A549 (cell line): ENCODE measurements around the gene NGFR.

ENCODE experiments used
- EP300 ChIP-seq, 2 experiments: fragments of >200 bp; sonication (Bioruptor Twin); formaldehyde crosslinking; IDR thresholded peaks; 2 replicates in 1 of 2; 3 replicates in 1 of 2; pipeline ENCODE4 v1.6.1; 2016 to 2017
- POLR2A ChIP-seq: IDR thresholded peaks from 2 replicates; pipeline ENCODE4 v1.6.1; 2012; ENCODE audit warnings: mild to moderate bottlenecking, low read length
- SREBF2 ChIP-seq: fragments of 450-650 bp; IDR thresholded peaks from 2 replicates; pipeline ENCODE4 v1.6.1; 2014; ENCODE audit warnings: mild to moderate bottlenecking, moderate library complexity
- TP53 ChIP-seq: fragments of 250-450 bp; sonication (Bioruptor Pico); IDR thresholded peaks from 2 replicates; pipeline ENCODE4 v1.5.0; 2021; ENCODE audit warnings: mild to moderate bottlenecking, moderate library complexity
- TF ChIP-seq, protein P1 (sequence below): fragments of >200 bp; sonication (Bioruptor Twin); formaldehyde crosslinking; IDR thresholded peaks from 3 replicates; pipeline ENCODE4 v1.5.1; 2016
- TF ChIP-seq, protein P2 (sequence below): fragments of 150-350 bp; IDR thresholded peaks from 2 replicates; pipeline ENCODE4 v1.6.1; 2014; ENCODE audit warnings: low read depth, mild to moderate bottlenecking, low read length

DNA sequence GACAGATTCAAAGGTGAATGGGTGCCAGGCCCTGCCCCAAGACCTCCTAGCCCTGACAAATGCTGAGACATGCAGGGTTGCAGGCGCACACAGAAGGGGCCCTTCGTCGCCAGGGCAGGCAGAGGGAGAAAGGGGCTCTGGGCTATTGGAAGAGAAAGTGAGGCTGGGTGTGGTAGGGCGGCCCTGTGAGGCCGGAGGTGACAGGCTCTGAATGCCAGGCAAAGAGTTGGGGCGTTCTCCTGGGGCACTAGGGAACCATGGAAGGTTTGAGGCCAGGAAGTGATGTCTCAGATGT, 54.2 kb downstream of the NGFR start:
- TF ChIP-seq, protein P1, sequence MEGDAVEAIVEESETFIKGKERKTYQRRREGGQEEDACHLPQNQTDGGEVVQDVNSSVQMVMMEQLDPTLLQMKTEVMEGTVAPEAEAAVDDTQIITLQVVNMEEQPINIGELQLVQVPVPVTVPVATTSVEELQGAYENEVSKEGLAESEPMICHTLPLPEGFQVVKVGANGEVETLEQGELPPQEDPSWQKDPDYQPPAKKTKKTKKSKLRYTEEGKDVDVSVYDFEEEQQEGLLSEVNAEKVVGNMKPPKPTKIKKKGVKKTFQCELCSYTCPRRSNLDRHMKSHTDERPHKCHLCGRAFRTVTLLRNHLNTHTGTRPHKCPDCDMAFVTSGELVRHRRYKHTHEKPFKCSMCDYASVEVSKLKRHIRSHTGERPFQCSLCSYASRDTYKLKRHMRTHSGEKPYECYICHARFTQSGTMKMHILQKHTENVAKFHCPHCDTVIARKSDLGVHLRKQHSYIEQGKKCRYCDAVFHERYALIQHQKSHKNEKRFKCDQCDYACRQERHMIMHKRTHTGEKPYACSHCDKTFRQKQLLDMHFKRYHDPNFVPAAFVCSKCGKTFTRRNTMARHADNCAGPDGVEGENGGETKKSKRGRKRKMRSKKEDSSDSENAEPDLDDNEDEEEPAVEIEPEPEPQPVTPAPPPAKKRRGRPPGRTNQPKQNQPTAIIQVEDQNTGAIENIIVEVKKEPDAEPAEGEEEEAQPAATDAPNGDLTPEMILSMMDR, result no peak
- TF ChIP-seq SREBF2 (no peak), EP300 (IDR thresholded peaks at IDR 0.05) (no peak), POLR2A (no peak), TP53 (CRISPR knock-in tag) (no peak)
- TF ChIP-seq, protein P2, sequence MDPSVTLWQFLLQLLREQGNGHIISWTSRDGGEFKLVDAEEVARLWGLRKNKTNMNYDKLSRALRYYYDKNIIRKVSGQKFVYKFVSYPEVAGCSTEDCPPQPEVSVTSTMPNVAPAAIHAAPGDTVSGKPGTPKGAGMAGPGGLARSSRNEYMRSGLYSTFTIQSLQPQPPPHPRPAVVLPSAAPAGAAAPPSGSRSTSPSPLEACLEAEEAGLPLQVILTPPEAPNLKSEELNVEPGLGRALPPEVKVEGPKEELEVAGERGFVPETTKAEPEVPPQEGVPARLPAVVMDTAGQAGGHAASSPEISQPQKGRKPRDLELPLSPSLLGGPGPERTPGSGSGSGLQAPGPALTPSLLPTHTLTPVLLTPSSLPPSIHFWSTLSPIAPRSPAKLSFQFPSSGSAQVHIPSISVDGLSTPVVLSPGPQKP, result no peak
